ENCODE data around the gene UGT1A10. TPM values are rescaled to one million over a fixed set of nuclear protein-coding genes. Genes with fewer than 3 reads are reported as not detected.

Gene UGT1A10
- total and polyA plus RNA-seq, 2 of the 13 experiments (the other 11 are each of a cell fraction or from before 2014, with no cell fraction given) = not detected

DNA sequence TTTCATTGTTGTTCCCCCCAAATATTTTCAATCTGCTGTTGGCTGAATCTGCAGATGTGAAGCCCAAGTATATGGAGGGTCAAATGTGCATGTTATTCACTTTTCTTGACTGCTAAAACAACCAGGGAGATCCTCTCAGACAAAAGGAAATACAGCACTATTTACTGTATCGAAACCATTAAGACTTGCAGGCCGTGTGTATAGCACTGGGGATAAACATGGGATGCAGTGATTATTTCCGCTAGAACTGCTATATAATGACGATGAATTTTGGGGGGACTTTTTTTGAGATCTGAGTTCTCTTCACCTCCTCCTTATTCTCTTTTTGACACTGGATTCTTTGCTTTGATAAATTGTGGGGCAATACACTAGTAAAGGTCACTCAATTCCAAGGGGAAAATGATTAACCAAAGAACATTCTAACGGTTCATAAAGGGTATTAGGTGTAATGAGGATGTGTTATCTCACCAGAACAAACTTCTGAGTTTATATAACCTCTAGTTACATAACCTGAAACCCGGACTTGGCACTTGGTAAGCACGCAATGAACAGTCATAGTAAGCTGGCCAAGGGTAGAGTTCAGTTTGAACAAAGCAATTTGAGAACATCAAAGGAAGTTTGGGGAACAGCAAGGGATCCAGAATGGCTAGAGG is 120.3 kb downstream of the UGT1A10 start (continued):
- TF ChIP-seq, protein P1, sequence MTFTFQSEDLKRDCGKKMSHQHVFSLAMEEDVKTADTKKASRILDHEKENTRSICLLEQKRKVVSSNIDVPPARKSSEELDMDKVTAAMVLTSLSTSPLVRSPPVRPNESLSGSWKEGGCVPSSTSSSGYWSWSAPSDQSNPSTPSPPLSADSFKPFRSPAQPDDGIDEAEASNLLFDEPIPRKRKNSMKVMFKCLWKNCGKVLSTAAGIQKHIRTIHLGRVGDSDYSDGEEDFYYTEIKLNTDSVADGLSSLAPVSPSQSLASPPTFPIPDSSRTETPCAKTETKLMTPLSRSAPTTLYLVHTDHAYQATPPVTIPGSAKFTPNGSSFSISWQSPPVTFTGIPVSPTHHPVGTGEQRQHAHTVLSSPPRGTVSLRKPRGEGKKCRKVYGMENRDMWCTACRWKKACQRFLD (CRISPR knock-in tag; IDR thresholded peaks at IDR 0.05; ENCODE audit: borderline replicate concordance) = no peak; the same call in 1 of the 2 replicates
- TF ChIP-seq, protein P2, sequence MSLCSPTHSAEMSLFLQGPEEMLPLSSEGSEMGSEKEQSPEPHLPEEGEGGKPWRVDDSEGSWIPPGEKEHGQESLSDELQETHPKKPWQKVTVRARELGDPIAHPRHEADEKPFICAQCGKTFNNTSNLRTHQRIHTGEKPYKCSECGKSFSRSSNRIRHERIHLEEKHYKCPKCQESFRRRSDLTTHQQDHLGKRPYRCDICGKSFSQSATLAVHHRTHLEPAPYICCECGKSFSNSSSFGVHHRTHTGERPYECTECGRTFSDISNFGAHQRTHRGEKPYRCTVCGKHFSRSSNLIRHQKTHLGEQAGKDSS (CRISPR knock-in tag; IDR thresholded peaks at IDR 0.05; ENCODE audit: borderline replicate concordance, low read depth) = 0 out of 2 replicates have a peak, but pooled peaks have one; percentile 34
- TF ChIP-seq, protein P3, sequence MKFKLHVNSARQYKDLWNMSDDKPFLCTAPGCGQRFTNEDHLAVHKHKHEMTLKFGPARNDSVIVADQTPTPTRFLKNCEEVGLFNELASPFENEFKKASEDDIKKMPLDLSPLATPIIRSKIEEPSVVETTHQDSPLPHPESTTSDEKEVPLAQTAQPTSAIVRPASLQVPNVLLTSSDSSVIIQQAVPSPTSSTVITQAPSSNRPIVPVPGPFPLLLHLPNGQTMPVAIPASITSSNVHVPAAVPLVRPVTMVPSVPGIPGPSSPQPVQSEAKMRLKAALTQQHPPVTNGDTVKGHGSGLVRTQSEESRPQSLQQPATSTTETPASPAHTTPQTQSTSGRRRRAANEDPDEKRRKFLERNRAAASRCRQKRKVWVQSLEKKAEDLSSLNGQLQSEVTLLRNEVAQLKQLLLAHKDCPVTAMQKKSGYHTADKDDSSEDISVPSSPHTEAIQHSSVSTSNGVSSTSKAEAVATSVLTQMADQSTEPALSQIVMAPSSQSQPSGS (CRISPR knock-in tag; IDR thresholded peaks at IDR 0.05) = peak; percentile 67; the same call in 1 of the 2 replicates
- TF ChIP-seq, protein P4, sequence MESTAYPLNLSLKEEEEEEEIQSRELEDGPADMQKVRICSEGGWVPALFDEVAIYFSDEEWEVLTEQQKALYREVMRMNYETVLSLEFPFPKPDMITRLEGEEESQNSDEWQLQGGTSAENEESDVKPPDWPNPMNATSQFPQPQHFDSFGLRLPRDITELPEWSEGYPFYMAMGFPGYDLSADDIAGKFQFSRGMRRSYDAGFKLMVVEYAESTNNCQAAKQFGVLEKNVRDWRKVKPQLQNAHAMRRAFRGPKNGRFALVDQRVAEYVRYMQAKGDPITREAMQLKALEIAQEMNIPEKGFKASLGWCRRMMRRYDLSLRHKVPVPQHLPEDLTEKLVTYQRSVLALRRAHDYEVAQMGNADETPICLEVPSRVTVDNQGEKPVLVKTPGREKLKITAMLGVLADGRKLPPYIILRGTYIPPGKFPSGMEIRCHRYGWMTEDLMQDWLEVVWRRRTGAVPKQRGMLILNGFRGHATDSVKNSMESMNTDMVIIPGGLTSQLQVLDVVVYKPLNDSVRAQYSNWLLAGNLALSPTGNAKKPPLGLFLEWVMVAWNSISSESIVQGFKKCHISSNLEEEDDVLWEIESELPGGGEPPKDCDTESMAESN (CRISPR knock-in tag; conservative IDR thresholded peaks at IDR 0.05) = peak; percentile 77
- TF ChIP-seq, protein P5, sequence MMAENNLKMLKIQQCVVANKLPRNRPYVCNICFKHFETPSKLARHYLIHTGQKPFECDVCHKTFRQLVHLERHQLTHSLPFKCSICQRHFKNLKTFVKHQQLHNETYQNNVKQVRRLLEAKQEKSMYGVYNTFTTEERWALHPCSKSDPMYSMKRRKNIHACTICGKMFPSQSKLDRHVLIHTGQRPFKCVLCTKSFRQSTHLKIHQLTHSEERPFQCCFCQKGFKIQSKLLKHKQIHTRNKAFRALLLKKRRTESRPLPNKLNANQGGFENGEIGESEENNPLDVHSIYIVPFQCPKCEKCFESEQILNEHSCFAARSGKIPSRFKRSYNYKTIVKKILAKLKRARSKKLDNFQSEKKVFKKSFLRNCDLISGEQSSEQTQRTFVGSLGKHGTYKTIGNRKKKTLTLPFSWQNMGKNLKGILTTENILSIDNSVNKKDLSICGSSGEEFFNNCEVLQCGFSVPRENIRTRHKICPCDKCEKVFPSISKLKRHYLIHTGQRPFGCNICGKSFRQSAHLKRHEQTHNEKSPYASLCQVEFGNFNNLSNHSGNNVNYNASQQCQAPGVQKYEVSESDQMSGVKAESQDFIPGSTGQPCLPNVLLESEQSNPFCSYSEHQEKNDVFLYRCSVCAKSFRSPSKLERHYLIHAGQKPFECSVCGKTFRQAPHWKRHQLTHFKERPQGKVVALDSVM (CRISPR knock-in tag; IDR thresholded peaks at IDR 0.05) = no peak
- TF ChIP-seq GABPB1 (CRISPR knock-in tag; IDR thresholded peaks at IDR 0.05) (0 out of 2 replicates have a peak, but pooled peaks have one; percentile 19), ZNF282 (IDR thresholded peaks at IDR 0.05; ENCODE audit: partially characterized antibody) (no peak), ZNF547 (CRISPR knock-in tag; IDR thresholded peaks at IDR 0.05) (0 out of 2 replicates have a peak, but pooled peaks have one; percentile 23), ARNT2 (CRISPR knock-in tag; IDR thresholded peaks at IDR 0.05; ENCODE audit: low read depth) (no peak), SALL2 (CRISPR knock-in tag; IDR thresholded peaks at IDR 0.05) (0 out of 2 replicates have a peak, but pooled peaks have one; percentile 56), ZNF749 (CRISPR knock-in tag; IDR thresholded peaks at IDR 0.05; ENCODE audit: borderline replicate concordance) (no peak), BCL6 (CRISPR knock-in tag; IDR thresholded peaks at IDR 0.05) (peak; percentile 97), ESRRA (CRISPR knock-in tag; IDR thresholded peaks at IDR 0.05; ENCODE audit: low read depth) (peak; percentile 87), NR2F1 (CRISPR knock-in tag; IDR thresholded peaks at IDR 0.05) (peak; percentile 96 to 99)
- TF ChIP-seq, protein P6, sequence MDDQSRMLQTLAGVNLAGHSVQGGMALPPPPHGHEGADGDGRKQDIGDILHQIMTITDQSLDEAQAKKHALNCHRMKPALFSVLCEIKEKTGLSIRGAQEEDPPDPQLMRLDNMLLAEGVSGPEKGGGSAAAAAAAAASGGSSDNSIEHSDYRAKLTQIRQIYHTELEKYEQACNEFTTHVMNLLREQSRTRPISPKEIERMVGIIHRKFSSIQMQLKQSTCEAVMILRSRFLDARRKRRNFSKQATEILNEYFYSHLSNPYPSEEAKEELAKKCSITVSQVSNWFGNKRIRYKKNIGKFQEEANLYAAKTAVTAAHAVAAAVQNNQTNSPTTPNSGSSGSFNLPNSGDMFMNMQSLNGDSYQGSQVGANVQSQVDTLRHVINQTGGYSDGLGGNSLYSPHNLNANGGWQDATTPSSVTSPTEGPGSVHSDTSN (CRISPR knock-in tag; IDR thresholded peaks at IDR 0.05; ENCODE audit: borderline replicate concordance) = no peak
